Keratinocyte (primary cell): ENCODE results near the gene PRDM1. TPM values are rescaled to one million over a fixed set of nuclear protein-coding genes. Genes with fewer than 3 reads are reported as not detected.
"Not testable (repeated sequence)": the region's sequence is repeated elsewhere in the genome, so short reads cannot be mapped to it uniquely, and the experiment has no call there.

Experiments used
- DNase-seq: peaks from one replicate; pipeline ENCODE4 v3.0.0-alpha.2; 2011; ENCODE audit warnings: low read depth, missing footprints, low spot score
- FAIRE-seq: peaks from 2 replicates; lab custom pipeline; 2011; peaks lifted over from hg19 to GRCh38; lab: Jason Lieb, UNC
- H2AFZ ChIP-seq: 2 replicates; pipeline ENCODE4 v1.6.0; 2012; ENCODE audit warnings: low read length, control low read depth, inconsistent platforms; ENCODE audit not compliant: control insufficient read depth
- H3K27ac ChIP-seq: 2 replicates; pipeline ENCODE4 v1.5.1; 2011; ENCODE audit warnings: low read length; ENCODE audit not compliant: control insufficient read depth, insufficient read depth
- H3K27me3 ChIP-seq: 3 replicates; pipeline ENCODE4 v1.6.0; 2011; ENCODE audit warnings: low read length; ENCODE audit not compliant: control insufficient read depth, insufficient read depth; ENCODE audit errors: extremely low read depth
- H3K36me3 ChIP-seq, 2 experiments: 2 replicates in 1 of 2; 3 replicates in 1 of 2; pipeline ENCODE4 v1.5.1; 2011; ENCODE audit warnings: low read length in 2 of 2, mild to moderate bottlenecking in 1 of 2; ENCODE audit not compliant: control insufficient read depth in 2 of 2, insufficient read depth in 2 of 2; ENCODE audit errors: extremely low read depth in 1 of 2
- H3K4me1 ChIP-seq: 3 replicates; pipeline ENCODE4 v1.5.1; 2011; ENCODE audit warnings: low read length; ENCODE audit not compliant: control insufficient read depth, insufficient read depth; ENCODE audit errors: extremely low read depth
- H3K4me2 ChIP-seq: 3 replicates; pipeline ENCODE4 v1.6.0; 2011; ENCODE audit warnings: low read depth, low read length; ENCODE audit not compliant: control insufficient read depth, insufficient read depth; ENCODE audit errors: extremely low read depth
- H3K4me3 ChIP-seq, 3 experiments: fragments of 200-600 bp in 1 of 3; sonication (generic) in 1 of 3; 2 replicates in 2 of 3; 3 replicates in 1 of 3; pipeline ENCODE4 v1.5.1; 2011 to 2016; ENCODE audit warnings: low read length in 3 of 3, mild to moderate bottlenecking in 3 of 3, control low read depth in 2 of 3, inconsistent platforms in 1 of 3, low read depth in 1 of 3, mixed read lengths in 1 of 3, mixed run types in 1 of 3, moderate library complexity in 1 of 3; ENCODE audit not compliant: control insufficient read depth in 2 of 3, insufficient read depth in 2 of 3; ENCODE audit errors: extremely low read depth in 1 of 3
- H3K79me2 ChIP-seq: 2 replicates; pipeline ENCODE4 v1.6.0; 2012; ENCODE audit warnings: low read length; ENCODE audit not compliant: control insufficient read depth, insufficient read depth
- H3K9ac ChIP-seq: 3 replicates; pipeline ENCODE4 v1.6.0; 2011; ENCODE audit warnings: low read length; ENCODE audit not compliant: control insufficient read depth, insufficient read depth; ENCODE audit errors: extremely low read depth
- H3K9me1 ChIP-seq: 3 replicates; pipeline ENCODE4 v1.6.0; 2011; ENCODE audit warnings: low read length; ENCODE audit not compliant: control insufficient read depth, insufficient read depth; ENCODE audit errors: extremely low read depth
- H3K9me3 ChIP-seq: 2 replicates; pipeline ENCODE4 v1.5.1; 2012; ENCODE audit warnings: low read depth, low read length; ENCODE audit not compliant: control insufficient read depth
- H4K20me1 ChIP-seq: 3 replicates; pipeline ENCODE4 v1.6.0; 2011; ENCODE audit warnings: low read length; ENCODE audit not compliant: control insufficient read depth, insufficient read depth; ENCODE audit errors: extremely low read depth
- CTCF ChIP-seq, 3 experiments: IDR thresholded peaks in 1 of 3; conservative IDR thresholded peaks in 1 of 3; optimal IDR thresholded peaks in 1 of 3; 2 replicates in 2 of 3; 3 replicates in 1 of 3; pipeline versions ENCODE3 to v1.5.1; 2011; ENCODE audit warnings: low read length in 3 of 3, mild to moderate bottlenecking in 3 of 3, moderate library complexity in 2 of 3, control low read depth in 1 of 3, inconsistent platforms in 1 of 3; ENCODE audit not compliant: insufficient read depth in 2 of 3; ENCODE audit errors: extremely low read depth in 1 of 3
- EZH2 ChIP-seq: IDR thresholded peaks from one replicate; pipeline ENCODE4 v1.6.1; 2012; ENCODE audit warnings: inconsistent platforms, mild to moderate bottlenecking, low read length, moderate library complexity
- dilution Hi-C: fragments of 300-500 bp; cut with MboI; formaldehyde crosslinking; loops from one replicate; pipeline ENCODE4 v1.7.0; 2020; ENCODE audit warnings: low sequenced_read_pairs; ENCODE audit not compliant: extremely low pct_ligation_motif_present
- polyA plus RNA-seq, 5 experiments: library from polyadenylated mRNA; depleted of rRNA in 3 of 5; stranded (reverse) in 3 of 5; stranded (forward) in 1 of 5; unstranded in 1 of 5; fragments of >200 nt; gene quantifications; 1 replicate in 1 of 5; 2 replicates in 3 of 5; 3 replicates in 1 of 5; pipeline versions ENCODE4 v1.2.1 to v1.2.3, GENCODE V29; 2011 to 2012; ENCODE audit warnings: missing spikeins in 2 of 5, low read depth in 1 of 5, low replicate concordance in 1 of 5

Gene PRDM1
- polyA plus RNA-seq, 1 donor (not counting 4 experiments of a cell fraction or from before 2014, with no cell fraction given) = 6.7 TPM

- Histone ChIP-seq H2AFZ (no peak overlapping the region), H3K79me2 (no peaks in the 10 kb centered on the region), H3K27me3 (no peaks in the 10 kb centered on the region), H3K9me1 (no peaks in the 10 kb centered on the region), H3K4me2 (no peak overlapping the region), H3K4me3 (no peak overlapping the region), H3K27ac (no peak overlapping the region), H4K20me1 (no peaks in the 10 kb centered on the region), H3K4me1 (peaks cover 23% of the 10 kb centered on the region), H3K9ac (no peak overlapping the region), H3K36me3 (no peaks in the 10 kb centered on the region), H3K9me3 (no peaks in the 10 kb centered on the region)
- DNase-seq = no peak
- TF ChIP-seq EZH2 (no peak), CTCF (optimal IDR thresholded peaks at IDR 0.05 in 1 of 3, IDR thresholded peaks at IDR 0.05 in 1 of 3, conservative IDR thresholded peaks at IDR 0.05 in 1 of 3; ENCODE audit: extremely low read depth in 1 of 3, insufficient read depth in 2 of 3, low read length in 3 of 3) (no peak)
- dilution Hi-C loops = no loop called here
- FAIRE-seq = no peak
These were observed 63.4 kb downstream of the PRDM1 start for GRCh38 chr6:106149472-106150069.

GRCh38 chr6:106152476-106152875 lies 66.3 kb downstream of the PRDM1 start:
- H3K4me1 ChIP-seq, H3K9ac ChIP-seq, DNase-seq, H3K9me3 ChIP-seq, H3K4me3 ChIP-seq, H4K20me1 ChIP-seq, dilution Hi-C loops, H3K9me1 ChIP-seq, FAIRE-seq, H2AFZ ChIP-seq, H3K79me2 ChIP-seq, H3K27me3 ChIP-seq, H3K36me3 ChIP-seq, H3K4me2 ChIP-seq, H3K27ac ChIP-seq: not testable (repeated sequence)

GRCh38 chr6:106152952-106153351 lies 66.8 kb downstream of the PRDM1 start:
- DNase-seq (no peak), FAIRE-seq (no peak)
- Histone ChIP-seq H3K4me1 (no peaks in the 10 kb centered on the region), H4K20me1 (no peaks in the 10 kb centered on the region), H2AFZ (no peak overlapping the region), H3K9me3 (no peaks in the 10 kb centered on the region), H3K4me2 (no peak overlapping the region), H3K36me3 (no peaks in the 10 kb centered on the region), H3K27ac (no peak overlapping the region), H3K79me2 (no peaks in the 10 kb centered on the region), H3K9ac (no peak overlapping the region), H3K9me1 (no peaks in the 10 kb centered on the region), H3K4me3 (no peak overlapping the region), H3K27me3 (no peaks in the 10 kb centered on the region)
- TF ChIP-seq EZH2 (no peak), CTCF (optimal IDR thresholded peaks at IDR 0.05 in 1 of 3, IDR thresholded peaks at IDR 0.05 in 1 of 3, conservative IDR thresholded peaks at IDR 0.05 in 1 of 3; ENCODE audit: extremely low read depth in 1 of 3, insufficient read depth in 2 of 3, low read length in 3 of 3) (no peak)
- dilution Hi-C loops = no loop called here
